Measurements from ENCODE around the gene DTD2.

DTD2 gene

DNA sequence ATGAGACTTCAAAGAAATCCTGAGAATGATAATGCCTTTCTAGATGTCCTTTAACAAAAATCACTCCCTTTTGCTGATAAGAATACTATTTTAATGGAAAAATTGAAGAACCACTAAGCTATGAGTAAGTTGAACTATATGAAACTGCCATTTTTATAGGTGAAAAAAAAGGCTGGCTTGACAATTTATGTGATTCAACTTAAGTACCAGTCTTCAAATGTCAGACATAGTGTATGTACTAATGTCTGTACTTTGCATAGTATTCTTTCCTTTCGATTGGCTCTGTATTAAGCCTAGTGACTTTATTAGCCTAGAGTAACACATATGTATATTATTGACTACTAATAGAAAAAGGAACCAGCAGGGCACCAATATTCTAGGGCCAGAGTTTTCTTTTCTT is 48.9 kb downstream of the DTD2 start:
- no peak overlapping the region for H3K27ac Mint-ChIP-seq
- intact Hi-C loops (cut with micrococcal nuclease) = no loop called here
- no peaks in the 10 kb centered on the region for H3K27me3 Mint-ChIP-seq
- H3K36me3 Mint-ChIP-seq (ENCODE audit: low read depth) = no peaks in the 10 kb centered on the region
- H3K4me3 Mint-ChIP-seq = no peak overlapping the region
- peaks cover 25% of the 10 kb centered on the region for H3K4me1 Mint-ChIP-seq (ENCODE audit: low read depth)
- H3K9me3 Mint-ChIP-seq = no peaks in the 10 kb centered on the region

DNA sequence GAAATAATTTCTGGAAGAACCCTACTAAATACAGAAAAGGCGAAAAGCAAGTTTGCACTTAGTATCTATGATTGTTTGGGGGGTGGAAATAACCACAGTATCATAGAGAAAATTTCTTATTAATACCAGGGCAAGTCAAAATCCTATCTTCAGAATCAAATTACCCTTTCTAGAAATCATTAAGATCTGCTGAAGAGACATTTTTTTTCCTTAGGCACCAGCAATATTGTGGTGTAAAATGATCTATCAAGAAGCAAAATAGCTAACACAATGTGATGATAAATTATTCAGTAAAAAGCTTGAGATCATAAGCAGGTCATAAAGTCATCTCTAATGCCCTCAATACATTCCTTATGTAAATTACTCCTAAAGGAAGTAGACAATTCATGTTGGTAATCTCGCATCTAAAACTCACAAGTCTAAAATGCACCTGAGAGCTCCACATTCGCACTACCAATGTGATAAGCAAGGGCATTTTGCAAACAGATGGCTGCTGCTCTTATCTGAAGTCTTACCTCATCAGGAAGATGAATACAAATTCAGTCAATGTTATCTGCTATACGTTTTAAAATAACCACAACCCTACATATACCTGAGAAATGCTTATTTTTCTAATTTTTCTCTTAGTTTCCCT is 51.6 kb downstream of the DTD2 start:
- Mint-ChIP-seq H3K27me3 (no peaks in the 10 kb centered on the region), H3K27ac (no peak overlapping the region), H3K9me3 (no peaks in the 10 kb centered on the region), H3K4me3 (no peak overlapping the region), H3K36me3 (ENCODE audit: low read depth) (peaks cover 23% of the 10 kb centered on the region), H3K4me1 (ENCODE audit: low read depth) (peaks cover 14% of the 10 kb centered on the region)
- intact Hi-C loops (cut with micrococcal nuclease) = no loop called here

DNA sequence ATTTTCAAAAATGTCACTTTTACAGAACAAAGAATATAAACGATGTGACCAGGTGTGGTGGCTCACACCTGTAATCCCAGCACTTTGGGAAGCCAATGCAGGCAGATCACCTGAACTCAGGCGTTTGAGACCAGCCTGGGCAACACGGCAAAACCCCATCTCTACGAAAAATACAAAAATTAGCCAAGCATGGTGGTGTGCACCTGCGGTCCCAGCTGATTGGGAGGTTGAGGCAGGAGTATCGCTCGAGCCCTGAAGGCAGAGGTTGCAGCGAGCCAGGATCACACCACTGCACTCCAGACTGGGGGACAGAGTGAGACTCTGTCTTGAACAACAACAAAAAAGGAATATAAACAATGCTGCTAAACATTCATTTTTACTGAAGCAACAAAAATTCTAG is 52.2 kb downstream of the DTD2 start:
- Mint-ChIP-seq H3K4me3 (no peak overlapping the region), H3K36me3 (ENCODE audit: low read depth) (peaks cover 26% of the 10 kb centered on the region), H3K27me3 (no peaks in the 10 kb centered on the region), H3K27ac (no peak overlapping the region), H3K4me1 (ENCODE audit: low read depth) (peaks cover 10% of the 10 kb centered on the region), H3K9me3 (no peaks in the 10 kb centered on the region)
- intact Hi-C loops (cut with micrococcal nuclease) = no loop called here

DNA sequence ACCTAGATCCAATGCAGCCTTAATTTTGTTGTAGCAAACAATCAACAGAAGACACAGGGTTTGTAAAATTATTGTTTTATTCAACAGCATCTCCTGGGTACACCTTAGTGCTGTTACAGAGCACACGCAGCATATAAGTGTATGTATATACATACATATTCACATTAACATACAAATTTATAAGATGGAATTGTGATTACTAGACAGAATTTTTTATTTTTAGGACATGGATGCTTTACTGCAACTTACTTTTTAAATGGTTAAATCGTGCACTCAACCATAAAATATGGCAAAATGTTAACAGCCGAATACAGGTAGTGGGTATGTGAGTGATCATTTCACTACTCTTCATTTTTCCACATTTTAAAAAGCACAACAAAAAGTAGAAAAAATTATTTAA is 53.6 kb downstream of the DTD2 start:
- Mint-ChIP-seq H3K27ac (no peak overlapping the region), H3K27me3 (no peaks in the 10 kb centered on the region), H3K4me3 (no peak overlapping the region), H3K9me3 (no peaks in the 10 kb centered on the region), H3K4me1 (ENCODE audit: low read depth) (no peaks in the 10 kb centered on the region), H3K36me3 (ENCODE audit: low read depth) (peaks cover 40% of the 10 kb centered on the region)
- intact Hi-C loops (cut with micrococcal nuclease) = no loop called here

- H3K9me3 Mint-ChIP-seq = no peaks in the 10 kb centered on the region
- no peaks in the 10 kb centered on the region for H3K27me3 Mint-ChIP-seq
- H3K27ac Mint-ChIP-seq = no peak overlapping the region
- no peaks in the 10 kb centered on the region for H3K4me1 Mint-ChIP-seq (ENCODE audit: low read depth)
- H3K4me3 Mint-ChIP-seq = no peak overlapping the region
- intact Hi-C loops (cut with micrococcal nuclease) = no loop called here
- H3K36me3 Mint-ChIP-seq (ENCODE audit: low read depth) = peaks cover 48% of the 10 kb centered on the region
Measured at GRCh38 chr14:31402764-31403439, 54.4 kb downstream of the DTD2 start.

- Mint-ChIP-seq H3K4me3 (no peak overlapping the region), H3K4me1 (ENCODE audit: low read depth) (no peaks in the 10 kb centered on the region), H3K9me3 (no peaks in the 10 kb centered on the region), H3K36me3 (ENCODE audit: low read depth) (peaks cover 62% of the 10 kb centered on the region), H3K27ac (no peak overlapping the region), H3K27me3 (no peaks in the 10 kb centered on the region)
- intact Hi-C loops (cut with micrococcal nuclease) = no loop called here
Measured at GRCh38 chr14:31401369-31401932, 55.9 kb downstream of the DTD2 start.

DNA sequence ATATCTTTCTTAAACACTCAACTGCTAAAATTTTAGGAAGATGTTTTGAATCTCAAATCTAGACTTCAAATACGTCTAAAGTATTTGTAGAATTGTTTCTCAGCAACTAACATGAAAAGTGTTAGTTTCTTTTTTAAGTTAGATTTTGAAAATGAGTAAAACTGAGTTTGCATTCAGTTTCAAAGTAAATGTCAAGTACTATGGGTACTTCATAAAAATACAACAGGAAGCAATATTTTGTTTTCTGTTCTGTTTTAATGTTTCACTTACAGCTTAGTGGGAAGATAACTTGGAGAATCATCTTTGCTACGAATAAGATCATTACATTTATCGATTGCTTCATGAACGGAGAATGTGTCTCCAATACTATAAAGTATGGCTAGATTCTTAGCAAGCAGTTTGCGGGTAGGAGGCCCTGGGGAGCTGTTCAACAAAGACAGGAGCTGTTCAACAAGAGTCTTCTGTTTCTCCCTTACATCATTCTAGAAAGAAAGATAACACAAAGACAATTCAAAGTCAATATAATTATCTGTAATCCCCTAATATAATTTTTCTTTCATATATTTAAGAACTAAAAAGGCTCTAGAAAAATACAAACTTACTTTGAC is 57.2 kb downstream of the DTD2 start:
- no peak overlapping the region for H3K27ac Mint-ChIP-seq
- no peaks in the 10 kb centered on the region for H3K4me1 Mint-ChIP-seq (ENCODE audit: low read depth)
- H3K9me3 Mint-ChIP-seq = no peaks in the 10 kb centered on the region
- peaks cover 69% of the 10 kb centered on the region for H3K36me3 Mint-ChIP-seq (ENCODE audit: low read depth)
- intact Hi-C loops (cut with micrococcal nuclease) = no loop called here
- no peak overlapping the region for H3K4me3 Mint-ChIP-seq
- H3K27me3 Mint-ChIP-seq = no peaks in the 10 kb centered on the region
